Measurements from ENCODE around the gene MRC2. TPM values are rescaled to one million over a fixed set of nuclear protein-coding genes. Genes with fewer than 3 reads are reported as not detected.

The MRC2 gene
- total and polyA plus RNA-seq, 2 experiments from 2014 or later = 222 to 756 TPM

GRCh38 chr17:62676231-62676943, 48.9 kb downstream of the MRC2 start:
- Histone ChIP-seq H3K36me3 (ENCODE audit: low read depth) (peaks cover 33% of the 10 kb centered on the region; the same call in 1 of the 2 replicates), H3K9me3 (ENCODE audit: low read depth) (no peaks in the 10 kb centered on the region), H3K9ac (no peak overlapping the region), H4K20me1 (ENCODE audit: insufficient read depth) (no peaks in the 10 kb centered on the region), H3F3A (ENCODE audit: insufficient read depth) (peaks cover 16% of the 10 kb centered on the region; the same call in 1 of the 2 replicates), H3K4me1 (ENCODE audit: insufficient read depth) (no peaks in the 10 kb centered on the region), H3K27ac (no peak overlapping the region), H3K27me3 (replicated peaks; ENCODE audit: insufficient read depth) (no peaks in the 10 kb centered on the region), H3K79me2 (ENCODE audit: insufficient read depth) (peaks cover 30% of the 10 kb centered on the region), H3K9me2 (ENCODE audit: insufficient read depth) (no peaks in the 10 kb centered on the region), H3K4me2 (ENCODE audit: unreplicated experiment) (no peak overlapping the region), H3K4me3 (no peak overlapping the region), H2AFZ (no peak overlapping the region)
- 87% methylated on average over 13 to 16 of the region's 16 CpGs for WGBS, 2 experiments (ENCODE audit: low coverage in 1 of 2, low lambda C conversion rate in 2 of 2, missing lambda C conversion rate in 2 of 2)
- in situ Hi-C loops (cut with MboI) = no loop called here
- no peak for TF ChIP-seq EZH2 (IDR thresholded peaks at IDR 0.05; ENCODE audit: insufficient read depth, poor library complexity, severe bottlenecking)
- TF ChIP-seq EZH2phosphoT487 (IDR thresholded peaks at IDR 0.05; ENCODE audit: insufficient read depth, low read depth) = no peak
- DNase-seq = no peak

DNA sequence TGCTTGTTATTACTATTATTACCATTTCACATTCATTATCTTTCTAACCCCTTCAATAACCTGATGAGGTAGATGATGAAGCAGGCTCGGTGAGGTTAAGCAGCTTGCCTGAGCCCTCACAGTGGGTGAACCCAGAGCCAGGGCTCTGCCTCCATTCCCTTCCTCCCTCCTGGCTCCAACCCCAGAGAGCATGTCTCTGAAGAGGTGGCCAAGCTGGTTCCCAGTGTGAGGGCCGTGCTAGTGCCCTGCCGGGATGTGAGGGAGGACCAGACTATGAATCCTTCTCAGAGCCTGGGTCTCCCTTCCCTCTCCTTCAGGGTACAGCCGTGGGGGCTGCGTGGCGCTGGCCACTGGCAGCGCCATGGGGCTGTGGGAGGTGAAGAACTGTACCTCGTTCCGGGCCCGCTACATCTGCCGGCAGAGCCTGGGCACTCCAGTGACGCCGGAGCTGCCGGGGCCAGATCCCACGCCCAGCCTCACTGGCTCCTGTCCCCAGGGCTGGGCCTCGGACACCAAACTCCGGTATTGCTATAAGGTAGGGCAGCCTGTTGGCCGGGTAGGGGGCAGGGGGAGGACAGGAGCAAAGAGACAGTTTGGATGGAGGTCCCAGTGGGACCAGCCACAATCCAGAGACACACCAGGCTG, 49.6 kb downstream of the MRC2 start:
- peaks cover 33% of the 10 kb centered on the region; the same call in 1 of the 2 replicates for H3K36me3 ChIP-seq (ENCODE audit: low read depth)
- peaks cover 23% of the 10 kb centered on the region; the same call in 1 of the 2 replicates for H3K79me2 ChIP-seq (ENCODE audit: insufficient read depth)
- H3K9me3 ChIP-seq (ENCODE audit: low read depth) = no peaks in the 10 kb centered on the region
- in situ Hi-C loops (cut with MboI) = no loop called here
- no peak overlapping the region for H2AFZ ChIP-seq
- no peaks in the 10 kb centered on the region for H3K4me1 ChIP-seq (ENCODE audit: insufficient read depth)
- H3K4me3 ChIP-seq = no peak overlapping the region
- H3K27me3 ChIP-seq (replicated peaks; ENCODE audit: insufficient read depth) = no peaks in the 10 kb centered on the region
- no peak for TF ChIP-seq EZH2phosphoT487 (IDR thresholded peaks at IDR 0.05; ENCODE audit: insufficient read depth, low read depth)
- no peak for TF ChIP-seq EZH2 (IDR thresholded peaks at IDR 0.05; ENCODE audit: insufficient read depth, poor library complexity, severe bottlenecking)
- peaks cover 16% of the 10 kb centered on the region; the same call in 1 of the 2 replicates for H3F3A ChIP-seq (ENCODE audit: insufficient read depth)
- DNase-seq = no peak
- H3K4me2 ChIP-seq (ENCODE audit: unreplicated experiment) = no peak overlapping the region
- WGBS, 2 experiments (ENCODE audit: low coverage in 1 of 2, low lambda C conversion rate in 2 of 2, missing lambda C conversion rate in 2 of 2) = 88 to 89% methylated on average over 18 of the region's 18 CpGs
- no peak overlapping the region for H3K27ac ChIP-seq
- H3K9me2 ChIP-seq (ENCODE audit: insufficient read depth) = no peaks in the 10 kb centered on the region
- H4K20me1 ChIP-seq (ENCODE audit: insufficient read depth) = no peaks in the 10 kb centered on the region
- H3K9ac ChIP-seq = no peak overlapping the region

DNA sequence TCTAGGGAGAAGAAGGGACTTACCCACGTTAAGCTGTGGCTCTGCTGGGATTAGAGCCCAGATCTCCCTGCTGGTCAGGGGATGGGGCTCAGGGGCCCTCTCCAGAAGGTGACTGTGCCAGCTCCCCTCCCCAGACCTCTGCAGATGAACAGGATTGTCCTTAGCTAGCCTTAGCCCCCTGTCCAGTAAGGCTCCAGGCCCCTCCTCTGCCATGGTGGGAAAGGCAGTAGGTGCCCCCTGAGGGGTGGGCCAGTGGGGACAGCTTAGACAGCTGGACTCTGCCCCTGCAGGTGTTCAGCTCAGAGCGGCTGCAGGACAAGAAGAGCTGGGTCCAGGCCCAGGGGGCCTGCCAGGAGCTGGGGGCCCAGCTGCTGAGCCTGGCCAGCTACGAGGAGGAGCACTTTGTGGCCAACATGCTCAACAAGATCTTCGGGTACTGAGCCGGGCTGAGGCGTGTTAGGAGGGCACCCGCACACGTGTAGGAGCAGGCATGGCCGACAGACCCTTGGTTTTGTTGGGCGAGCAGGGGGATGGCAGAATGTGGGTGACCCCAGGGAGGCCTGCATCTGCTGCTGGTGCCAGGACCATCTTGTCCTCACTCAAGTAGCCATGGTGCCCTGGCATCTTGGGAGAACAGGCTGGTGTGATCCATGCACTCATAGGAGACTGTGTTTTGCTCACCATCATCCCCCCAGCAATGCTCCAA, 50.9 kb downstream of the MRC2 start:
- DNase-seq = no peak
- 94 to 95% methylated on average over 10 of the region's 10 CpGs for WGBS, 2 experiments (ENCODE audit: low coverage in 1 of 2, low lambda C conversion rate in 2 of 2, missing lambda C conversion rate in 2 of 2)
- H3F3A ChIP-seq (ENCODE audit: insufficient read depth) = peaks cover 13% of the 10 kb centered on the region; the same call in 1 of the 2 replicates
- peaks cover 24% of the 10 kb centered on the region; the same call in 1 of the 2 replicates for H3K36me3 ChIP-seq (ENCODE audit: low read depth)
- H3K9ac ChIP-seq = no peak overlapping the region
- H3K9me2 ChIP-seq (ENCODE audit: insufficient read depth) = no peaks in the 10 kb centered on the region
- no peaks in the 10 kb centered on the region for H3K9me3 ChIP-seq (ENCODE audit: low read depth)
- TF ChIP-seq EZH2 (IDR thresholded peaks at IDR 0.05; ENCODE audit: insufficient read depth, poor library complexity, severe bottlenecking) = no peak
- no peak for TF ChIP-seq EZH2phosphoT487 (IDR thresholded peaks at IDR 0.05; ENCODE audit: insufficient read depth, low read depth)
- no peak overlapping the region for H2AFZ ChIP-seq
- H3K27me3 ChIP-seq (replicated peaks; ENCODE audit: insufficient read depth) = no peaks in the 10 kb centered on the region
- no peaks in the 10 kb centered on the region for H3K4me1 ChIP-seq (ENCODE audit: insufficient read depth)
- peaks cover 11% of the 10 kb centered on the region; the same call in 1 of the 2 replicates for H3K79me2 ChIP-seq (ENCODE audit: insufficient read depth)
- in situ Hi-C loops (cut with MboI) = no loop called here
- no peak overlapping the region for H3K4me2 ChIP-seq (ENCODE audit: unreplicated experiment)
- no peak overlapping the region for H3K27ac ChIP-seq
- H3K4me3 ChIP-seq = no peak overlapping the region
- no peaks in the 10 kb centered on the region for H4K20me1 ChIP-seq (ENCODE audit: insufficient read depth)

- Histone ChIP-seq H3F3A (ENCODE audit: insufficient read depth) (peaks cover 13% of the 10 kb centered on the region; the same call in 1 of the 2 replicates), H3K4me2 (ENCODE audit: unreplicated experiment) (no peak overlapping the region), H2AFZ (no peak overlapping the region), H3K27me3 (replicated peaks; ENCODE audit: insufficient read depth) (no peaks in the 10 kb centered on the region), H4K20me1 (ENCODE audit: insufficient read depth) (no peaks in the 10 kb centered on the region), H3K9me2 (ENCODE audit: insufficient read depth) (no peaks in the 10 kb centered on the region), H3K9ac (no peak overlapping the region), H3K4me1 (ENCODE audit: insufficient read depth) (no peaks in the 10 kb centered on the region), H3K9me3 (ENCODE audit: low read depth) (no peaks in the 10 kb centered on the region), H3K79me2 (ENCODE audit: insufficient read depth) (peaks cover 7% of the 10 kb centered on the region; the same call in 1 of the 2 replicates), H3K4me3 (no peak overlapping the region), H3K36me3 (ENCODE audit: low read depth) (peaks cover 31% of the 10 kb centered on the region), H3K27ac (no peak overlapping the region)
- 92 to 95% methylated on average over 18 to 37 of the region's 37 CpGs for WGBS, 2 experiments (ENCODE audit: low coverage in 1 of 2, low lambda C conversion rate in 2 of 2, missing lambda C conversion rate in 2 of 2)
- in situ Hi-C loops (cut with MboI) = no loop called here
- no peak for DNase-seq
- no peak for TF ChIP-seq EZH2 (IDR thresholded peaks at IDR 0.05; ENCODE audit: insufficient read depth, poor library complexity, severe bottlenecking)
- no peak for TF ChIP-seq EZH2phosphoT487 (IDR thresholded peaks at IDR 0.05; ENCODE audit: insufficient read depth, low read depth)
Measured at GRCh38 chr17:62679866-62680377, 52.5 kb downstream of the MRC2 start.

Measured in GM23248 (cell line).